Prostate gland (tissue), 2 donors: ENCODE measurements around the gene NRDC. TPM values are rescaled to one million over a fixed set of nuclear protein-coding genes. Genes with fewer than 3 reads are reported as not detected.

Source experiments
- DNase-seq: peaks from one replicate; pipeline ENCODE4 v3.0.0-alpha.2; 2019; ENCODE audit warnings: low spot score
- H3K27ac ChIP-seq, 2 donors: fragments of 200-600 bp; sonication (generic); 2 replicates each; pipeline ENCODE4 v1.5.1; 2017 to 2019
- H3K27me3 ChIP-seq: fragments of 200-600 bp; sonication (generic); replicated peaks from 2 replicates; pipeline ENCODE4 v1.5.1; 2019; ENCODE audit not compliant: insufficient read depth
- H3K36me3 ChIP-seq, 2 donors: fragments of 200-600 bp; sonication (generic); 1 replicate in 1 of 2; 2 replicates in 1 of 2; pipeline versions ENCODE4 v1.5.1 to v1.8.1; 2017 to 2019
- H3K4me1 ChIP-seq: fragments of 200-600 bp; sonication (generic); replicated peaks from 2 replicates; pipeline ENCODE4 v1.5.1; 2019
- H3K4me3 ChIP-seq, 2 donors: fragments of 200-600 bp; sonication (generic); 2 replicates each; pipeline ENCODE4 v1.5.1; 2017 to 2019
- H3K9me3 ChIP-seq: fragments of 200-600 bp; sonication (generic); 2 replicates; pipeline ENCODE4 v1.5.1; 2017
- CTCF ChIP-seq, 4 experiments: fragments of 200-600 bp in 2 of 4; fragments of 450-650 bp in 2 of 4; sonication (generic) in 2 of 4; IDR thresholded peaks; 1 replicate in 3 of 4; 2 replicates in 1 of 4; pipeline ENCODE4 v1.5.1; 2016 to 2019; ENCODE audit warnings: antibody characterized with exemption in 4 of 4, mild to moderate bottlenecking in 2 of 4, moderate library complexity in 2 of 4
- POLR2A ChIP-seq: fragments of 450-650 bp; IDR thresholded peaks from one replicate; pipeline ENCODE4 v1.6.1; 2016; ENCODE audit warnings: antibody characterized with exemption, mild to moderate bottlenecking
- POLR2AphosphoS5 ChIP-seq: sonication (generic); formaldehyde crosslinking; IDR thresholded peaks from one replicate; pipeline ENCODE4 v1.6.1; 2017; ENCODE audit warnings: antibody characterized with exemption
- WGBS: methylation state at CpG from one replicate; pipeline ENCODE4 v1.1.5; 2018; 5-methylcytosine and 5-hydroxymethylcytosine counted together
- intact Hi-C: fragments of 100-400 bp; cut with DNase I; formaldehyde crosslinking; loops from one replicate; pipeline ENCODE4 v1.14.2; 2022
- total RNA-seq, 2 donors: library from RNA; depleted of rRNA; stranded (reverse); fragments of >200 nt; gene quantifications; one replicate each; pipeline ENCODE4 v1.1.0, GENCODE V29; 2016

The NRDC gene
- total RNA-seq, 2 donors from 2014 or later: 48.5 to 67.7 TPM

GRCh38 chr1:51871351-51871975 lies 7.1 kb downstream of the NRDC start:
- no peaks in the 10 kb centered on the region for H3K9me3 ChIP-seq
- no peaks in the 10 kb centered on the region for H3K36me3 ChIP-seq
- H3K27me3 ChIP-seq: no peaks in the 10 kb centered on the region
- intact Hi-C loops: no loop called here
- no peak overlapping the region for H3K4me3 ChIP-seq
- no peaks in the 10 kb centered on the region for H3K4me1 ChIP-seq
- no peak for DNase-seq
- H3K27ac ChIP-seq: no peak overlapping the region
- TF ChIP-seq POLR2A: no peak
- 94% methylated on average over 6 of the region's 6 CpGs for WGBS

GRCh38 chr1:51870603-51871350 lies 7.8 kb downstream of the NRDC start:
- 89% methylated on average over 7 of the region's 7 CpGs for WGBS

GRCh38 chr1:51867479-51868232 lies 10.9 kb downstream of the NRDC start:
- Histone ChIP-seq H3K4me3 (no peak overlapping the region), H3K9me3 (no peaks in the 10 kb centered on the region), H3K36me3 (no peaks in the 10 kb centered on the region), H3K4me1 (no peaks in the 10 kb centered on the region), H3K27me3 (no peaks in the 10 kb centered on the region), H3K27ac (no peak overlapping the region)
- 92% methylated on average over 4 of the region's 4 CpGs for WGBS
- DNase-seq: no peak
- intact Hi-C loops: no loop called here
- no peak for TF ChIP-seq CTCF (IDR thresholded peaks at IDR 0.05)
- TF ChIP-seq POLR2A: no peak
- TF ChIP-seq POLR2AphosphoS5: no peak

More at GRCh38 chr1:51870603-51871350, 7.8 kb downstream of the NRDC start:
- Histone ChIP-seq H3K27ac (no peak overlapping the region), H3K4me1 (no peaks in the 10 kb centered on the region), H3K9me3 (no peaks in the 10 kb centered on the region), H3K4me3 (no peak overlapping the region), H3K36me3 (no peaks in the 10 kb centered on the region), H3K27me3 (no peaks in the 10 kb centered on the region)
- TF ChIP-seq POLR2A: no peak
- no peak for DNase-seq
- intact Hi-C loops: no loop called here

GRCh38 chr1:51863384-51863783 lies 15.1 kb downstream of the NRDC start:
- Histone ChIP-seq H3K27ac (no peak overlapping the region), H3K4me3 (no peak overlapping the region), H3K4me1 (no peaks in the 10 kb centered on the region), H3K9me3 (no peaks in the 10 kb centered on the region), H3K36me3 (no peaks in the 10 kb centered on the region), H3K27me3 (no peaks in the 10 kb centered on the region)
- intact Hi-C loops: no loop called here
- TF ChIP-seq POLR2A: no peak
- TF ChIP-seq POLR2AphosphoS5: no peak
- TF ChIP-seq CTCF (IDR thresholded peaks at IDR 0.05): no peak
- 94% methylated on average over 2 of the region's 2 CpGs for WGBS
- no peak for DNase-seq

- H3K4me1 ChIP-seq: no peaks in the 10 kb centered on the region
- no peak overlapping the region for H3K4me3 ChIP-seq
- intact Hi-C loops: no loop called here
- DNase-seq: no peak
- no peaks in the 10 kb centered on the region for H3K36me3 ChIP-seq
- 97% methylated on average over 5 of the region's 5 CpGs for WGBS
- no peaks in the 10 kb centered on the region for H3K27me3 ChIP-seq
- no peak overlapping the region for H3K27ac ChIP-seq
- TF ChIP-seq POLR2A (no peak), CTCF (IDR thresholded peaks at IDR 0.05) (no peak), POLR2AphosphoS5 (no peak)
- H3K9me3 ChIP-seq: no peaks in the 10 kb centered on the region
Measured at GRCh38 chr1:51861669-51862068, 16.9 kb downstream of the NRDC start.
